KOPT-K1 (cell line): ENCODE data around the gene B4GALNT1.
A peak's percentile ranks its signal among the peaks of the same experiment; 100 is the strongest.

ENCODE experiments used
- H3K27ac ChIP-seq: fragments of 200-600 bp; sonication (generic); 2 replicates; pipeline ENCODE4 v1.5.1; 2016; ENCODE audit warnings: antibody characterized with exemption, mild to moderate bottlenecking, low read depth, low read length; ENCODE audit not compliant: poor library complexity, severe bottlenecking
- H3K36me3 ChIP-seq: fragments of 200-600 bp; sonication (generic); 2 replicates; pipeline ENCODE4 v1.5.1; 2017; ENCODE audit warnings: antibody characterized with exemption, mild to moderate bottlenecking, low read length, moderate library complexity; ENCODE audit not compliant: insufficient read depth
- H3K9me3 ChIP-seq: fragments of 200-600 bp; sonication (generic); 2 replicates; pipeline ENCODE4 v1.5.1; 2017; ENCODE audit warnings: antibody characterized with exemption, low read length, mild to moderate bottlenecking; ENCODE audit not compliant: insufficient read depth, poor library complexity, severe bottlenecking

The B4GALNT1 gene

DNA sequence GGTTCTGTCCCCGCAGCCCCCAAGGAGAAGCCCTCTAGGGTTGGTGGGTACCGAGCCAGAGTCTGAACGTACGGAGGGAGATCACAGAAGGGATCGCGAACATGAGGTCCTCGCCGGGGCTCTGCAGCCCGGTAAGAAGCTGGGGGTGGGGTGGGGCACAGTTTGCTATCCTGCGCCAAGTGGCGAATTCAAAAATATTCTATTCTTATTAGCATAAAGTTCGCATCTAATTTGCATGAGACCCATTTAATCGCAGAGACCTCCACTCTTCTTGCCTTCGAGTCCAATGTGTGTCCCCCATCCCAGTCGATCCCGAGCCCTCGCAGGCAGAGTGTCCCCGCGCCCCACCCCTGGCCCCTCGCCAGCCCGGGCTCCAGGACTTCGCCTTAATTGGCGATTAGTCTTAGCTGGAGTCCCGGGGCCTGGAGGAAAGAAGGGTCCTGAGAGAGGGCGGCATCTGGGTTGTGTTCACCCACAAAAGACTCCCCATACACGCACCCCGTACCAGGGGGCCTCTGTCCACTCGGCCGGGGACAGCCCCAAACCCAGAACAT is 22.4 kb downstream of the B4GALNT1 start:
- Histone ChIP-seq H3K27ac (no peak overlapping the region), H3K36me3 (peaks cover 16% of the 10 kb centered on the region; the same call in 1 of the 2 replicates), H3K9me3 (no peaks in the 10 kb centered on the region)

DNA sequence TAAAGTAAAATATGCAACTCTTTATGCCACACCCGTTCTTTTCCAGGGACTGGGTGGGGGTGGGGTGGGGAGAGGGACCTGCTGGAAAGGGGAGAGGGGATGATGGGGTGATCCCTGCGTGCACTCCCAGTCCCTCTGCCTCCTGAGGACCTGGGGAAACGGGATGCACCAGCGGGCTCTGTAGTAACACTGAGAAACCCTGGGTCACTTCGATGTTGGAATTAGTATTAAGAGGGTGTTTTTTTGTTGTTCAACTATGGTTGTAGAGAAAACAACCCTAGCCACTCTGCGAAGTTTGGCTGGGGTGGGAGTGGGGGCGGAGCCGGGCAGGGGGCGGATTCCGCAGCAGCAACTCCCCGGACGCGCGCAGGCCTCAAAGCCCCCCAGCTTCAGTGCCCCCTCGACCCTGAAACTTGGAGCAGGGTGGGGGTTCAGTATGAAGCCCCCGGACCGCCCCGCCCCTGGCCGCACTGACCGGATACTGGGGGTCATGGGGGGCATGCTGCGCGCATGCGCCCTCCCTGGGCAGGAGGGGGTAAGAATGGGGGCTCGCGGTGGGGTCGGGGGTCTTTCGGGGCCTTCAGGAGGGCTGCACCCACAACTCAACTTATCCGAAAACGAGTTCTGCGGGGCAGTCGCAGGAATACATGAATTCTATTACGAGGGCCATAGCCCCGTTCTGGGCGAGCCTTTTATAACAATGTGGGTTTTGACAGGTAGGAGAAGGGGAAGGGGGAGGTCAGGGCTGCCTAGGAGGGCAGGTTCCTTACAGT is 23.0 kb downstream of the B4GALNT1 start:
- Histone ChIP-seq H3K27ac (no peak overlapping the region), H3K36me3 (peaks cover 16% of the 10 kb centered on the region; the same call in 1 of the 2 replicates), H3K9me3 (no peaks in the 10 kb centered on the region)

DNA sequence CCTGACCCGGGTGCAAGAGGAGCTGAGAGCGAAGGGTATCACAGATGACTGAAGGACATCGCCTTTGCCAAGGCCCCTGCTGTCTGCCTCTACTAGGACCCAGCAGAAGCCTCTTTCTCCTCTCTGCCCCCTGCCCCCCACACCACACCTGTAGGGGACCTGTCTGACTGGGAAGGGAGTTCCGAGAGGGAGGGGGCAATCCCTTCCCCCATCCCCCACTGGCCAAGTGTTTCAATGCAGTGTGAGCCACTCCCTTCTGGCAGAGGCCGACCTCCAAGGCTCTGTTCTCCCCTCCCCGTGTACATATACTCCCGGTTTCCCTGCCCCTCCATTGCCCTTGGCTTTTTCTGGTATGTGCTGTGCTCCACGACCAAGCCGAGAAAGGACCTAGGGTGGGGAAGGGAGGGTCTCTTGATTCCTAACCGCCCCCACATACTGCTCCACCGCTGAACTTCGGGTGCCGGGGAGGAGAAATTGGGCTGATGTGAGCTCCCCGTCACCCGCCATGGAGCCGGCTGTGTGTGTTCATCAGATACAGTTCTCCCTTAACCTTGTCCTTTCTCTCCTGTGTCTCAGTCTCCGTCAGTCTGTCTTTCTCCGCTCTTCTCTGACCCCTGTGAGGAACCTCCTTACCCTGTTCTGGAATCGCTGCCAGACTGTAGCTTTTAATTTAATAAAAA is 23.8 kb downstream of the B4GALNT1 start:
- Histone ChIP-seq H3K9me3 (no peaks in the 10 kb centered on the region), H3K27ac (no peak overlapping the region), H3K36me3 (peaks cover 16% of the 10 kb centered on the region; the same call in 1 of the 2 replicates)

GRCh38 chr12:57607958-57608663 is 24.9 kb downstream of the B4GALNT1 start:
- H3K27ac ChIP-seq, result no peak overlapping the region
- peaks cover 16% of the 10 kb centered on the region; the same call in 1 of the 2 replicates for H3K36me3 ChIP-seq
- no peaks in the 10 kb centered on the region for H3K9me3 ChIP-seq

GRCh38 chr12:57606821-57607220 is 26.2 kb downstream of the B4GALNT1 start:
- no peak overlapping the region for H3K27ac ChIP-seq
- peaks cover 24% of the 10 kb centered on the region; the same call in 1 of the 2 replicates for H3K36me3 ChIP-seq
- H3K9me3 ChIP-seq, result no peaks in the 10 kb centered on the region

- Histone ChIP-seq H3K27ac (no peak overlapping the region), H3K36me3 (peaks cover 27% of the 10 kb centered on the region; the same call in 1 of the 2 replicates), H3K9me3 (no peaks in the 10 kb centered on the region)
Observed at GRCh38 chr12:57606399-57606798, 26.6 kb downstream of the B4GALNT1 start.

- Histone ChIP-seq H3K27ac (no peak overlapping the region), H3K9me3 (no peaks in the 10 kb centered on the region), H3K36me3 (peaks cover 32% of the 10 kb centered on the region; the same call in 1 of the 2 replicates)
Observed at GRCh38 chr12:57605811-57606311, 27.1 kb downstream of the B4GALNT1 start.

GRCh38 chr12:57604992-57605810 is 27.8 kb downstream of the B4GALNT1 start:
- peak overlapping the region; percentile 64 for H3K27ac ChIP-seq

GRCh38 chr12:57604454-57604991 is 28.5 kb downstream of the B4GALNT1 start, which contains the start of gene DTX3:
Gene DTX3, plus strand, starts transcription at chr12:57604824. Its CDS starts 1,694 bp downstream, at chr12:57606518.
- Histone ChIP-seq H3K9me3 (no peaks in the 10 kb centered on the region), H3K36me3 (peaks cover 45% of the 10 kb centered on the region; the same call in 1 of the 2 replicates), H3K27ac (peak within 1 kb of the TSS; percentile 64)

More at GRCh38 chr12:57604992-57605810, 27.8 kb downstream of the B4GALNT1 start:
- H3K9me3 ChIP-seq, result no peaks in the 10 kb centered on the region
- peaks cover 38% of the 10 kb centered on the region; the same call in 1 of the 2 replicates for H3K36me3 ChIP-seq

GRCh38 chr12:57603815-57604453 is 29.1 kb downstream of the B4GALNT1 start:
- Histone ChIP-seq H3K27ac (peak overlapping the region; percentile 64), H3K9me3 (no peaks in the 10 kb centered on the region), H3K36me3 (peaks cover 45% of the 10 kb centered on the region; the same call in 1 of the 2 replicates)

- peak overlapping the region; percentile 64 for H3K27ac ChIP-seq
- H3K36me3 ChIP-seq, result peaks cover 43% of the 10 kb centered on the region; the same call in 1 of the 2 replicates
Observed at GRCh38 chr12:57603324-57603723, 29.7 kb downstream of the B4GALNT1 start.

DNA sequence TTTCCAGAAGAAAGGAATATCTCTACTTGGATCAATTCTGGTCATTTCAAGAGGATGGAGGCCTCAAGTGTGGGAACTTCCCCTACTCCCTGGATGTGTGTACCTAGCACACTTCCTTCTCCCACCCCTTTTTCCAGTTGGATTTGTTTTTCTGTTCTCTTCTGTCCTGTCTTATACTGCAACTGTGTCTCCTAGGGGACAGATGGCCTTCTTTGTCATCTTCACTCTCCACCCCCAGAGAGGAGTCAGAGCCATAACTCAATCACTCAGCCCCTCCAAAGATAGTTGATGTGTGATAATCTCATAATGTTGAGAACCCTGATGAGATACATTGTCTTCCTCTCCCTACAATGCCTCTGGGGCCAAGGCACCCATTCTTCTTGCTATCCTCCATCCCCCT is 30.5 kb downstream of the B4GALNT1 start:
- Histone ChIP-seq H3K27ac (no peak overlapping the region), H3K36me3 (peaks cover 42% of the 10 kb centered on the region; the same call in 1 of the 2 replicates), H3K9me3 (no peaks in the 10 kb centered on the region)

More at GRCh38 chr12:57603324-57603723, 29.7 kb downstream of the B4GALNT1 start:
- no peaks in the 10 kb centered on the region for H3K9me3 ChIP-seq

DNA sequence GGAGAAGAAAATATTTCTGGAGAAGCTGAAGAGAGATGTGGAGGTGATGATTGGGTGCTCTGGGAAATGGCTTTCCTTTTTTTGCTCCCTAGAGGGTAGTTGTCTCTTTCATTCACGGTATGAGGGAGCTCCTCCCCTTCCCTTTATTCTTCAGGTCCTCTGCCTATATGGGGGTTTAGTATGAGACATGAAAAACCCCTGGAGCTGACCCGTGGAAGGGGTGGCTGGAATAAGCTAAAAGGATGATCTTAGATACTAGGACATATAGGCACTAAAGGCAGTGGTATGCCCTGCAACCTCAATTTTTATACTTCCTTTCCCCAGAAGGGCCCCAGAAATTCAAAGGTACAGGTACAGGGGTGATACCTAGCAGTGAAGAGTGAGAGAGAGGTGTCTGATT is 32.6 kb downstream of the B4GALNT1 start:
- Histone ChIP-seq H3K36me3 (peaks cover 61% of the 10 kb centered on the region), H3K9me3 (no peaks in the 10 kb centered on the region), H3K27ac (no peak overlapping the region)
